ENCODE results near the gene MRPL12.

The MRPL12 gene

GRCh38 chr17:81686614-81687013 is 16.6 kb upstream of the MRPL12 start:
- no peaks in the 10 kb centered on the region for H3K27me3 ChIP-seq (ENCODE audit: insufficient read depth, poor library complexity, severe bottlenecking)
- H3K27ac ChIP-seq (replicated peaks) = no peak overlapping the region
- TF ChIP-seq POLR2AphosphoS5 (IDR thresholded peaks at IDR 0.05; ENCODE audit: low read depth) = no peak
- TF ChIP-seq, protein P1, sequence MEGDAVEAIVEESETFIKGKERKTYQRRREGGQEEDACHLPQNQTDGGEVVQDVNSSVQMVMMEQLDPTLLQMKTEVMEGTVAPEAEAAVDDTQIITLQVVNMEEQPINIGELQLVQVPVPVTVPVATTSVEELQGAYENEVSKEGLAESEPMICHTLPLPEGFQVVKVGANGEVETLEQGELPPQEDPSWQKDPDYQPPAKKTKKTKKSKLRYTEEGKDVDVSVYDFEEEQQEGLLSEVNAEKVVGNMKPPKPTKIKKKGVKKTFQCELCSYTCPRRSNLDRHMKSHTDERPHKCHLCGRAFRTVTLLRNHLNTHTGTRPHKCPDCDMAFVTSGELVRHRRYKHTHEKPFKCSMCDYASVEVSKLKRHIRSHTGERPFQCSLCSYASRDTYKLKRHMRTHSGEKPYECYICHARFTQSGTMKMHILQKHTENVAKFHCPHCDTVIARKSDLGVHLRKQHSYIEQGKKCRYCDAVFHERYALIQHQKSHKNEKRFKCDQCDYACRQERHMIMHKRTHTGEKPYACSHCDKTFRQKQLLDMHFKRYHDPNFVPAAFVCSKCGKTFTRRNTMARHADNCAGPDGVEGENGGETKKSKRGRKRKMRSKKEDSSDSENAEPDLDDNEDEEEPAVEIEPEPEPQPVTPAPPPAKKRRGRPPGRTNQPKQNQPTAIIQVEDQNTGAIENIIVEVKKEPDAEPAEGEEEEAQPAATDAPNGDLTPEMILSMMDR (IDR thresholded peaks at IDR 0.05; ENCODE audit: insufficient read depth, low read length) = no peak
- no peak for TF ChIP-seq GABPA (IDR thresholded peaks at IDR 0.05; ENCODE audit: low read depth)
- TF ChIP-seq SPI1 (IDR thresholded peaks at IDR 0.05; ENCODE audit: borderline replicate concordance, low read depth) = no peak
- no peak for TF ChIP-seq REST (IDR thresholded peaks at IDR 0.05; ENCODE audit: insufficient replicate concordance, low read depth)
- no peak overlapping the region for H3K4me3 ChIP-seq (replicated peaks; ENCODE audit: insufficient read depth, low read length)
- no peak for DNase-seq (ENCODE audit: low read depth in 1 of 2, low spot score in 1 of 2)

DNA sequence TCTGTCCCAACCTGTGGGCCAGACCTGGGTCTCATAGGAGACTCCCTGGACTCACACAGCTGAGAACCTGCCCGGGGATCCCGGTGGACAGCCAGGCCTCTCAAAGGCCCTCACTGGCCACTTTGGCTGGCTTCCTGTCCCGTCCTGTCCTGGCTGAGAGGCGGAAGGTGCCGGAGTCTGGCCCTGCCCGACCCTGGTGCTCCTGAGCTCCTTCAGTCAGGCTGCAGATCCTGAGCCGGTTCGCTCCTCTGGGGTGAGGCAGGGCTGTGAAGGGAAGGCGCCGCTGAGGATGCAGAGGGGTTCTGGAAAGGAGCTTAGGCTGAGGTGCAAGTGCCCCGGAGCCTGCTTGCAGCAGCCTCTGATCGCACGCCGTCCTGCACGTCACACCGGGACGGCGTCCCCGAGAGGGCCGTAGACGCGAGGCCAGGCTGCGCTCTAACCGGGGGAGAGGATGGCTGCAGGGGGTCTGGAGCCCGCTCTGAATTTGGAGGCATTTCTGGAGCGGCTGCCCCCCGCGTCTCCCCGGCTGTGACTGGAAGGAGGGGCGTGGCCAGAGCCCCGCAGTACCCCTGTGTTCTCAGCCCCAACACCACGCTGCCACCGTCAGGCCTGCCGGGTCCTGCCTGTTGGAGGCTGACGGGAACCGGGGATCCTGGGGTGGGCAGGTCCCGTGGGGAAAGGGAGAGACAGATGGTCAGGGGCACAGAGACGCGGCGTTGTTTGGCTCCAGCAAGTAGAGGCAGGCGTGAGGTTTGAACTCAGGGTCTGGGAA is 15.2 kb upstream of the MRPL12 start:
- DNase-seq (ENCODE audit: low read depth in 1 of 2, low spot score in 1 of 2) = no peak
- no peak for TF ChIP-seq POLR2AphosphoS5 (IDR thresholded peaks at IDR 0.05; ENCODE audit: low read depth)
- TF ChIP-seq SPI1 (IDR thresholded peaks at IDR 0.05; ENCODE audit: borderline replicate concordance, low read depth) = no peak
- TF ChIP-seq, protein P1 (IDR thresholded peaks at IDR 0.05; ENCODE audit: insufficient read depth, low read length) = no peak
- TF ChIP-seq REST (IDR thresholded peaks at IDR 0.05; ENCODE audit: insufficient replicate concordance, low read depth) = no peak
- TF ChIP-seq GABPA (IDR thresholded peaks at IDR 0.05; ENCODE audit: low read depth) = no peak
- H3K4me3 ChIP-seq (replicated peaks; ENCODE audit: insufficient read depth, low read length) = no peak overlapping the region
- H3K27ac ChIP-seq (replicated peaks) = no peak overlapping the region
- H3K27me3 ChIP-seq (ENCODE audit: insufficient read depth, poor library complexity, severe bottlenecking) = no peaks in the 10 kb centered on the region

DNA sequence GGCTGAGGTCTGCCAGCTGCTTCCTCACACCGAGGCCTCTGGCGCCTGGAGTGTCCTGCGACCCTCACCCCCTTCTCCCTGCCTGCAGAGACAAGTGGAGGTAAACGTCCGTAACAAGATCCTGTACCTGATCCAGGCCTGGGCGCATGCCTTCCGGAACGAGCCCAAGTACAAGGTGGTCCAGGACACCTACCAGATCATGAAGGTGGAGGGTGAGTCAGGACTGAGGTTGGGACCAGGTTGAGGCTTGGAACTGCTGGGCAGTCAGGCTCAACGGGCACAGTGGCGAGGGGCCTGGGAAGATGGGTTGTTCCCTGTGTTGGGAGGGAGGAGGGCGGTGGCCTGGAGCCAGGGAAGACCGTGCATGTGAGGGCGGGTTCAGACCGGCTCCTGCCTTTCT is 14.6 kb upstream of the MRPL12 start:
- no peaks in the 10 kb centered on the region for H3K27me3 ChIP-seq (ENCODE audit: insufficient read depth, poor library complexity, severe bottlenecking)
- DNase-seq (ENCODE audit: low read depth in 1 of 2, low spot score in 1 of 2) = no peak
- no peak overlapping the region for H3K27ac ChIP-seq (replicated peaks)
- no peak for TF ChIP-seq GABPA (IDR thresholded peaks at IDR 0.05; ENCODE audit: low read depth)
- TF ChIP-seq, protein P1 (IDR thresholded peaks at IDR 0.05; ENCODE audit: insufficient read depth, low read length) = no peak
- no peak for TF ChIP-seq SPI1 (IDR thresholded peaks at IDR 0.05; ENCODE audit: borderline replicate concordance, low read depth)
- no peak for TF ChIP-seq REST (IDR thresholded peaks at IDR 0.05; ENCODE audit: insufficient replicate concordance, low read depth)
- TF ChIP-seq POLR2AphosphoS5 (IDR thresholded peaks at IDR 0.05; ENCODE audit: low read depth) = no peak
- no peak overlapping the region for H3K4me3 ChIP-seq (replicated peaks; ENCODE audit: insufficient read depth, low read length)

Measured in HL-60 (cell line).